GM19193 (cell line): Measurements from ENCODE around the gene MX2.

Source experiments
- POLR2A ChIP-seq: IDR thresholded peaks from 4 replicates; pipeline ENCODE4 v1.6.1; 2011; ENCODE audit not compliant: insufficient read depth, insufficient read length; ENCODE audit errors: extremely low read depth

MX2 gene

DNA sequence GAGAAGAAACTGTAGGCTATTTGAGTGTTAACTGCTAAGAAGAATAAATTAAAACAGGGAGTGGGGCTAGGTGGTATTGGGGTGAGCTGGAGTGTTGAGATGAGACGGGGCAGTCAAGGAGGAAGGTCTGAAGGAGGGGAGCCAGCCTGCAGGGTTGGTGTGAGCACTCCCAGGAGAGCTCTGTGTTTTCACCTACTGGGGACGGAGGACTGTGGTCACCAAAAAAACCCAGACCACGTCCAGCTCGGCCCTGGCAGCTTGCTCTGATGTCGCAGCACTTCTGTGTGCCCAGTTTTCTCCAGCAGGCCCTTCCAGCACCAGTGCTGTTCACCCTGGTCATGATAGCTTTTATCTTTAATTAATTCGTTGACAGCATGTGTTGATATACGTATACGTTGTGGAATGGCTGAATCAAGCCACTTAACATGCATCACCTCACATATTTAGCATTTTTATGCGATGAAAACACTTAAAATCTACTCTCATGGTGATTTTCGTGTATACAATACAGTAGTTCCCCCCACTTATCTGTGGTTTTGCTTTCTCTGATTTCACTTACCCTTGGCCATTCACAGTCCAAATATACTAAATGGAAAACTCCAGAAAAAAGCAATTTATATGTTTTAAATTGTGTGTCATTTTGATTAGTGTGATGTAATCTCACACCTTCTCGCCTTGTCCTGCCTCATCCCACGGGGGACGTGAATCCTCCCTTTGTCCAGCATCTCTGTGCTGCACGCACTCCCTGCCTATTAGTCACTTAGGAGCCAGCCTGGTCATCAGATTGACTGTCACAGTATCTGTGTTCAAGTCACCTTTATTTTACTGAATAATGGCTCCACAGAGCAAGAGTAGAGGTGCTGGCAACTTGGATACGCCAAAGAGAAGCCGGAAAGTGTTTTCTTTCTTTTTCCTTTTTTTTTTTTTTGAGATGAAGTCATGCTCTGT lies 32.9 kb upstream of the MX2 start:
- TF ChIP-seq POLR2A = no peak

DNA sequence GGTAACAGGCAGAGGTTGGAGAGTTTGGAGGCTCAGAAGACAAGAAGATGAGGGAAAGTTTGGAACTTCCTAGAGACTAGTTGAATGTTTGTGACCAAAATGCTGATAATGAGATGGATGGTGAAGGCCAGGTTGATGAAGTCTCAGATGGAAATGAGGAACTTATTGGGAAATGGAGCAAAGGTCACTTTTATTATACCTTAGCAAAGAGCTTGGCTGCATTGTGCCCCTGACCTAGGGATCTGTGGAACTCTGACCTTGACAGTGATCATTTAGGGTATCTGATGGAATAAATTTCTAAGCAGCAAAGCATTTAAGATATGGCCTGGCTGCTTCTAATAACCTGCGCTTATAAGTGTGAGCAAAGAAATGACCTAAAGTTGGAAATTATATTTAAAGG lies 28.1 kb upstream of the MX2 start:
- TF ChIP-seq POLR2A = no peak

DNA sequence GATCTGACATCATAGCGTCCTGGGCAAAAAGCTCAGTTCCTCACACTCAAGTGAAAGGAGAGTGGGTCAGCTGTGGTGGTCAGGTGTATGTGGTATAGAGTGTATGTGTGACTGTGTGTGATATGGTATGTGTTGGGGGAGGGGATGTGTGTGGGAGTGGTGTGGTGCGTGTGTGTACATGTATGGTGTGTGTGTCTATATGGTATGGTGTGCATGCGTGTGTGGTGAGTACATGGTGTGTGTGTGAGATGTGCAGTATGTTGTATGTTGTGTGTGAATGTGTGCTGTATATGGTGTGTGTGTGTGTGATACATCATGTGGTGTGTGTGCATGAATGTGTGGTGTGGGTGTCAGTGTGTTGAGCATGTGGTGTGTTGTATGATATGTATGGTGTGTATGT lies 24.3 kb upstream of the MX2 start:
- no peak for TF ChIP-seq POLR2A

DNA sequence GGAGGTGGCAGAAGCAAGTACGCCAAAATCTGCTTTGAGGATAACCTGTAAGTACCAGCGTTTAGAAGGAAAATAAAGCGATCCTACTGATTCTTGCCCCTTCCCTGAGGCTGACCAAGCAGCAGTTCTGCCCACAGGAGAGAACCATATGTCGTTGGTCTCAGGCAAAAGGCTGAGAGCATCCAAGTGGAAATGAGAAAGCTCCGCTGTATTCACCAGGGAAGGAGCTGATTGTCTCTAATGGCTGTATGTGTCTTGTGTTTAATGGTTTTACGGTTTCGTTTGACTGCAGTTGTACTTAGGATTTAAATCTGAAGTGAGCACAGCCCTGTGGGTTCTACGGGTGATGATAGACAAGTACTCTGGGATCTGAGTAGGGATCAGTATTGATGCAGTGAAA lies 23.4 kb upstream of the MX2 start:
- no peak for TF ChIP-seq POLR2A

DNA sequence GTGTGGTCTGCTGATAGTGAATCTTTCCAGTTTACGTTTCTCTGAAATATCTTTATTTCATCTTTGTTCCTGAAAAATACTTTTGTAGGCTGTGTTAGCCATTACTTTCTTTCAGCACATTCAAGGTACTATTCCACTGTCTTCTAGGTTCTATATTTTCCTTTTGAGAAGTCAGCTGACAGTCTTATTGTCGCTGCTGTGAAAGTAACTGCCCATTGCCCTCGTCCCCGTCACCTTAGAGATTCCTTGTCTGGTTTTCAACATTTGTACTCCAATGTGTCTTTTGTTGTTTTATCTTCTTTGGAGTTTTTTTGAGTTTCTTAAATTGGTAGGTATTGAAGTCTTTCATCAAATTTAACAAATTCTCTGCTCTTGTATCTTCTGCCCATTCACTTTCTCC lies 19.8 kb upstream of the MX2 start:
- TF ChIP-seq POLR2A = no peak

DNA sequence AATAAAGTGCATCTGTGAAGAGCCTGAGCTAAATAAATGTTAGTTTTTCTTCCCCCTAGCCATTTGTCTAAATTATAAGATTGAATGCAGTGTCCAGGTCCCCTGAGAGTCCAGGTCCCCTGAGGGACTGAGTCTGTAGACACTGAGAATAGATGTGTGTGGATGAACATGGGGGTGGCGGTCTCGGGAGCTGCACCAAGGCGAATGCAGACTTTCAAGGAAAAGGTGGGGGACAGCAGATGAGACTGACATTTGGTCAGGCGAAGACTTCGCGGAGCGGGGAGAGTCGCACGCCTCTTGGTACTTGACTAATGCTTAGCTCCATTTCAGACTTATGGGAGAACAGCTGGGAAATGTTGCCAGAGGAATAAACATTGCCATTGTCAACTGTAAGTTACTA lies 17.7 kb upstream of the MX2 start:
- TF ChIP-seq POLR2A = no peak

DNA sequence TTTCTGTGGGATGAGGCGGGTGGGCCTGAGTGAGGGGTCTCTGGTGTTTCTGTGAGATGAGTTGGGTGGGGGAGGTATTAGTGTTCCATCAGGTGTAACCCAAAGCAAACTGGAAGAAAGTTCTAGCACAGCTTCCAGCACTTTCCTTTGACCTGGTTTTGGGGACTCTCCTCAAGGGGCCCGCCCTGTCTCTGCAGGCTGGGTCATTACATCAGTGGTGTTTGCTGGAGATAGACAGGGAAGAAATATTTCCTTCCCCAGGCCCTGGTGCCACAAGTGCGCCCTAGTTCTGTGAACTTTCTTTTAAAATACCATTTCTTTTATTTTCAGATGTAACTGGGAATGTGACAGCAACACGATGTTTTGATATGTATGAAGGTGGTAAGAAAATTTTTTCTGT lies 16.5 kb upstream of the MX2 start:
- TF ChIP-seq POLR2A = no peak

DNA sequence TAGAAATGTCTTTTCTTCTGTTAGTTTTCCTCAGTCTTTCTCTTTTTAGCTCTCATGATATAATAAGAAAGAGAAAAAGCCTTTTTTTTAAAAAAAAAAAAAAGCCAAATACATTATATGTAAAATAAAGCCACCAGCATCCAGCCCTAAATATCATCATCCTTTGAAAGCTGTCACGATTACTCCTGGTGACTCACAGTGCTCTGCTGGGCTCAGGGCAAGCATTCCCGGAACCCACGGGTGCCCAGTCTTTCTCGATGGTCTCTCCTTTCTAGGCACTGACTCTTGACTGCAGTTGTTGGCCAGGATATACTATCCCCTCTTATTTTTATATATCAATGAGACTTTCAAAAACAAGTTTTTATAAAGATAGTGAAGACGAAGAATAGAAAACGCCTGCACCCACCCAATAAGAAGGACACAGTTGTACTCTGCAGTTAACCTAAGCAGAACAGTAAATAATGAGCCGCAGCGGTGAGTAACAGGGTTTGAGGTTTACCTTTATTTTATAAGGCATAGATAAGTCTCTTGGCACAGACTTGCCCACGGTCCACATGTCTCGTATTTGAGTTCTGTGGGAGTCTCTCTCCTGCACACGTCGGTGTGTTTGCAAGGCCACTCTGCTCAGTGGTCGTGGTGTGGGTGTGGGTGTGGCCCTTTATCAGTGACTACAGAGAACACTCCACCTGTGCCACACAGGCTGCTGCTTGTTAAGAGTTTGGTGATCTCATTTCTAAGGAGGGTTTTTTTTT lies 15.7 kb upstream of the MX2 start:
- no peak for TF ChIP-seq POLR2A

DNA sequence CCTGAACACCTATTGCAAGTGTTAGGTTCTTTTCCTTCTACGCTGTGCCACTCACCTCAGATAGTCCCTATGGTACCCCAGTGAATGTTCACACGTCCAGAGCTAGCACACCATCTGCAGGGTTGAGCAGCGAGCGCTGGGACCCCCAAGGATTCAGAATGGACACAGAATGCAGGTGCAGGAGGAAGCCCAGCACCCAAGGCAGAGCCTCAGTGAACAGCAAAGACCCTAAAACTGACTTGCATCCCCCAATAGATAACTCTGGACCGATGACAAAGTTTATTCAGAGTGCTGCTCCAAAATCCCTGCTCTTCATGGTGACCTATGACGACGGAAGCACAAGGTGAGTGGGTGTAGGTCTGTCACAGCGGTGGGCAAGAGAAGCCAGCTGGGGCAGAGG lies 15.1 kb upstream of the MX2 start:
- TF ChIP-seq POLR2A = no peak

DNA sequence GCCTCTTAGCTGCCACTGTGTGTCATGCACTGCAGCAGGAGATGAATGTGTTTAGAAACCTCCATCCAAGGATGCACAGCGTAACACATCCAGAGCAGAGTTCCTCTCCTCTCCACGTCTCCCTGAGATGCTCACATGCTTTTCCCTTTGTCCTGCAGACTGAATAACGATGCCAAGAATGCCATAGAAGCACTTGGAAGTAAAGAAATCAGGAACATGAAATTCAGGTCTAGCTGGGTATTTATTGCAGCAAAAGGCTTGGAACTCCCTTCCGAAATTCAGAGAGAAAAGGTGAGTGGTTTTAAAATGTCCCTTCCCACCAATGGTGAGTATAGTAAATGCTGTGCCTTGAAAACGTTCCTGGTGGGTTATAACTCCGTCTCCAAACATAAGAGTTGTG lies 13.4 kb upstream of the MX2 start:
- TF ChIP-seq POLR2A = no peak

DNA sequence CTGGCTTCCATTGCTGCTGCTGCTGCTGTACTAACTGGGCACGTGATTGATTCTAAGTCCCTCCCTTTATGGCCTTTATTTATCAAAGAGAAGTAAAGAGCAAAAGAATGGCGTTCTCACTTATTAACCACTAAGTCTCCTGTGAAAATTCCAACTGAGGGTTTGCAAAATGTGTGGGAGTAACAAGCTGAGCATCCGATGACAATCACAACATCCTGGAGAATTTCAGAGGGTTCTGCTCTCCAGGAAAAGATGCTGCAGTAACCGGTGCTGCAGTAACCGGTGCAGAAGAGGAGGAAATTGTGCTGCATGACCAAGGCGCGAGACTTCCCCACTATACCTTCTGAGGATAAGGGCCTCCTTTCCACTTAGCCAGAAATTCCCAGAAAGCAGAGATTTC lies 12.7 kb upstream of the MX2 start:
- no peak for TF ChIP-seq POLR2A

DNA sequence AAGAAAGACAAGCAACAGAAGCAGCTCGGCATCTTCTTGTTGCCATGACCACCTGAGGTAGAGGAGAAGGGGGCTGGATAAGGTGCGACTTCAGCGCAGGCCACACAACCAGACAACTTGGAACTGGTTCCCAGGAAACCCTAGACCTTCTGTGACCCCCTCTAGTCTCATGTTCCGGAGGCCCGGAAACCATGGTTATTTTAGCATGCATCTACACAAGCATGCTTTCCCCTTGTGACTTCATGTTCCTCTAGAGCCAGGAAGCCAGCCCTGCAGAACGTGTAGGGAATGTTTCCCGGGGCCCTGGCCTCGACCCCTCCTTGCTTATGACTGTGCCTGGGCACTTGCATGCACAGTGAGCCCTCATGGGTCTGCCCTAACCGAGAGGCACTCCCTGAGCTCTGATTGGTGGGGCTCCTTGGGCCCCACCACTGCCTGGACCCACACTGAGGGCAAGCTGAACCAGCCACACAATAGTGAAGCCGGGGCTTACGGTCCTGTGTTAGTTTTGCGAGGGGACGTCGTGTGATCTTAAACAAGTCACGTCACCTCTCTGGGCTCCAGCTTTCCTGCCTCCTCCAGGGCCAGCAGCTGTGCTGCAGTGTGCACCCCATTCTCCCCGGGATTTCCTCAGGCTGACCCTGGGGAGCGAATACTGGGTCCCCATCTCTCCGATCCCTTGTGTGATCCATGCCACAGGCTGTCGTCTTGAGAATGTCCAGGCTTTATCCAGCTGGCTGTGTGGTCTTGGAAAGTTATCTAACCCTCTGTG lies 12.0 kb upstream of the MX2 start:
- TF ChIP-seq POLR2A = no peak

DNA sequence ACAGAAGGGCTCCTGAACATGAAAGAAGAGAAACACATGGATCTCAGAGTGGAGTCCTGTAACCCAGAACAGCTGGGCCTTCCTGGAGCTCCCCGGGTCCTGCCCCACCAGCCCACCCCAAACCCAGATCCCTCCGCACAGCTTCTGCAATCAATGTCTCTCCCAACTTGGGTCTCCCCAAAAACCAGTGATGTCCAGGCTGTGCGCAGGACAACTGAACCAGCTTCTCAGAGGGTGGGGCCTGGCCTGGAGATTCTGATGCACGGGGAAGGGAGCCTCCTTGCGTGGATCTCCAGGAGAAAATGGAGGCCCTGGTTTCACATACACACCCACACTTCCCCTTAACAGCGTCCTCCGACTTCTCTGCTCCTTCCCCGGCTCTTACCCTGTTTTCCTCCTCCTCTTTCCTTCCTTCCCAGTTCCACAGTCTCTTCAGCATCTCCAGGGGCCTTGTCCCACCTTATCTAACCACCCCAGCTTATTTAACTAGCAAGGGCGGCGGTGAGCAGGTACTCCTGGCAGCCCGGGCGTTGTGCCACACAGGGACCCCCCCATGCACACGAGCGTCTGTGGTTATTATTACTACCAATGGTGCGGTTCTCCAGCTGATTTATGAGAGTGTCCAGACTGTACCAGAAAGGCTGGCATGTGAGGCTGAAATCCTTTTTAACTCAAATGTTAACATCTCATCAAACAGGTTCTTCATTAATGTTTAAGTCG lies 11.2 kb upstream of the MX2 start:
- no peak for TF ChIP-seq POLR2A

DNA sequence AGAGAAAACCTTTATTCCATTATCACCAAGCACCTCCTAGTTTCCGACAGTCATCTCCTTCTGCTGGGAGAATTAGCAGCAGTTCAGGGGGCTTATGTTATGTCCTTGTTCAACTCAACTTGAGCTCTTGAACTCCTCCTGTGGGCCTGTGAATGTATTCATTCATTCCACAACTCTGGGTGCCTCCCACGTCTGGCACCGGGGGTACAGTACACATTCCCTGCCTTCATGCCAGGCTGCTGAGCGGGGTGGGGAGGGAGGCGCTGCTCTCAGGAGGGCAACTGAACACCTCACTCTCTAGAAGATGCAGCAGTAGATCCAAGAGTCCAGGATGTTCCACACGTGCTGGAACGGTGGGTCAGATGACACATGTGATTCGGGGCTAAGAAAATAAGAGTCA lies 4.3 kb upstream of the MX2 start:
- TF ChIP-seq POLR2A = no peak

DNA sequence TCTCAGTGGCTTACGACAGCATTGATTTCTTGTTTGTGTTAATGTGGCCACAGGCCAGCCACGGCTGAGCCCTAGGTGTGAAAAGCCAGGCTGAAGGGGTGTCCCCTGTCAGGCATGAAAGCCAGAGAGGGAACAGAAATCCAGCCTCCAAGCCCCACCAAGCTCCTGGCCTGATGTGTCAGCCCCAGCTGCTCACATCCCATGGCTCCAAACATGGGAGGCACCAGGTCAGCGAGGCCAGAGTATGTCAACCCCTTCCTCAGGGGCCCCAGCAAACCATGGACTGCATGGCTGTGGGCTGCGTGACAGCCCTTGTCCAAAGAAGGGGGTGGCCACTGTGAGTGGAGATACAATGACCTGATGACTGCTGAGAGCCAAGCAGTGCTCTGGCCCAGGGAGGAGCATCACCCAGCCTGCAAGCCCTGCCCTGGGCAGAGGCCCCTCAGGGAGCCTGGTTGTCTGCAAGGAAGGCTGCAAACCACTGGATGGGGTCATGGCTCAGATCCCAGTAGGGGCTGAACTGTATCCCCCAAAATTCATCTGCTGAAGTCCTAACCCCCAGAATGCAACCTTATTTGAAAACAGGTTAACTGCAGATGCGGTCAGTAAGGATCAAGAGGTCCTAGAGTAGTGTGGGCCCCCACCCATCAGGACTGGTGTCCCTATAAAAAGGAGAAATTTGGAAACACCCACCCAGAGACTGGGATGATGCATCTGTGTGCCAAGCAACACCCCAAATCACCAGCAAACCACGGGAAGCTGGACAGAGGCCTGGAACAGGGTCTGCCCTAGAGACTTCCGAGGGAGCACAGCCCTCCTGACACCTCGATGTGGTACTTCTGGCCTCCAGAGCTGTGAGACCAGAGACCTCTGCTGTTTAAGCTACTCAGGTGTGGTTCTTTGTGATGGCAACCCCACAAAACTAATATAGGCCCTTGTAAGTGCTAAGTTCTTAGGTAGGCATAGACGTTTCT lies 3.3 kb upstream of the MX2 start:
- no peak for TF ChIP-seq POLR2A
